ENCODE results near the gene EIF3L. TPM values are rescaled to one million over a fixed set of nuclear protein-coding genes. Genes with fewer than 3 reads are reported as not detected.
A peak's percentile ranks its signal among the peaks of the same experiment; 100 is the strongest.

EIF3L gene
- total and polyA plus RNA-seq, 5 donors from 2014 or later, result 267 to 390 (median 328) TPM

- no peak overlapping the region for H3K27ac Mint-ChIP-seq
- peaks cover 35% of the 10 kb centered on the region for H3K27me3 Mint-ChIP-seq
Observed at GRCh38 chr22:37811867-37812266, 37.4 kb upstream of the EIF3L start.

GRCh38 chr22:37812869-37813678 lies 36.1 kb upstream of the EIF3L start:
- Mint-ChIP-seq H3K4me1 (peaks cover 0 to 14% (median 6%) of the 10 kb centered on the region in 4 donors), H3K36me3 (no peaks in the 10 kb centered on the region), H3K4me3 (no peak overlapping the region), H3K27me3 (peaks cover 28% of the 10 kb centered on the region), H3K9me3 (no peaks in the 10 kb centered on the region), H3K27ac (no peak overlapping the region)
- no peak overlapping the region for H3K4me3 ChIP-seq (ENCODE audit: low read depth, low read length)
- no peak overlapping the region for H3K27ac ChIP-seq (ENCODE audit: insufficient read depth, low read length, poor library complexity, severe bottlenecking)
- peaks cover 10% of the 10 kb centered on the region for H3K27me3 ChIP-seq (ENCODE audit: control insufficient read depth, insufficient read depth, low read length)
- ATAC-seq (ENCODE audit: low read depth in 2 of 2) (no peak), DNase-seq (no peak)
- H3K9me3 ChIP-seq (ENCODE audit: control insufficient read depth in 2 of 2, low read length in 2 of 2), result no peaks in the 10 kb centered on the region
- peaks cover 16% of the 10 kb centered on the region for H3K4me1 ChIP-seq (ENCODE audit: control insufficient read depth, insufficient read depth, low read length, poor library complexity, severe bottlenecking)
- H3K36me3 ChIP-seq (ENCODE audit: control insufficient read depth, insufficient read depth, low read length), result no peaks in the 10 kb centered on the region

More at GRCh38 chr22:37811867-37812266, 37.4 kb upstream of the EIF3L start:
- H3K27me3 ChIP-seq (ENCODE audit: control insufficient read depth, insufficient read depth, low read length), result peaks cover 10% of the 10 kb centered on the region
- Mint-ChIP-seq H3K4me3 (no peak overlapping the region), H3K9me3 (peaks cover 0 to 2% (median 0%) of the 10 kb centered on the region in 7 donors), H3K4me1 (peaks cover 3 to 15% (median 7%) of the 10 kb centered on the region in 4 donors), H3K36me3 (no peaks in the 10 kb centered on the region)
- H3K27ac ChIP-seq (ENCODE audit: insufficient read depth, low read length, poor library complexity, severe bottlenecking), result no peak overlapping the region
- DNase-seq (no peak), ATAC-seq (ENCODE audit: low read depth in 2 of 2) (no peak)
- peaks cover 20% of the 10 kb centered on the region for H3K4me1 ChIP-seq (ENCODE audit: control insufficient read depth, insufficient read depth, low read length, poor library complexity, severe bottlenecking)
- H3K9me3 ChIP-seq (ENCODE audit: control insufficient read depth in 2 of 2, low read length in 2 of 2), result no peaks in the 10 kb centered on the region
- H3K4me3 ChIP-seq (ENCODE audit: low read depth, low read length), result no peak overlapping the region
- H3K36me3 ChIP-seq (ENCODE audit: control insufficient read depth, insufficient read depth, low read length), result no peaks in the 10 kb centered on the region

GRCh38 chr22:37815593-37815992 lies 33.6 kb upstream of the EIF3L start:
- Mint-ChIP-seq H3K27me3 (peaks cover 26% of the 10 kb centered on the region), H3K27ac (no peak overlapping the region), H3K36me3 (no peaks in the 10 kb centered on the region), H3K9me3 (no peaks in the 10 kb centered on the region), H3K4me3 (no peak overlapping the region), H3K4me1 (peaks cover 0 to 17% (median 9%) of the 10 kb centered on the region in 4 donors)
- Histone ChIP-seq H3K36me3 (ENCODE audit: control insufficient read depth, insufficient read depth, low read length) (no peaks in the 10 kb centered on the region), H3K27ac (ENCODE audit: insufficient read depth, low read length, poor library complexity, severe bottlenecking) (no peak overlapping the region), H3K9me3 (ENCODE audit: control insufficient read depth in 2 of 2, low read length in 2 of 2) (no peaks in the 10 kb centered on the region), H3K4me3 (ENCODE audit: low read depth, low read length) (no peak overlapping the region), H3K27me3 (ENCODE audit: control insufficient read depth, insufficient read depth, low read length) (no peaks in the 10 kb centered on the region), H3K4me1 (ENCODE audit: control insufficient read depth, insufficient read depth, low read length, poor library complexity, severe bottlenecking) (peaks cover 19% of the 10 kb centered on the region)
- ATAC-seq (ENCODE audit: low read depth in 2 of 2) (no peak), DNase-seq (no peak)

GRCh38 chr22:37816543-37817180 lies 32.6 kb upstream of the EIF3L start:
- Mint-ChIP-seq H3K9me3 (no peaks in the 10 kb centered on the region), H3K4me1 (peaks cover 0 to 19% (median 9%) of the 10 kb centered on the region in 4 donors), H3K27me3 (peaks cover 26% of the 10 kb centered on the region), H3K4me3 (no peak overlapping the region), H3K36me3 (no peaks in the 10 kb centered on the region), H3K27ac (no peak overlapping the region)
- Histone ChIP-seq H3K4me1 (ENCODE audit: control insufficient read depth, insufficient read depth, low read length, poor library complexity, severe bottlenecking) (peaks cover 19% of the 10 kb centered on the region), H3K36me3 (ENCODE audit: control insufficient read depth, insufficient read depth, low read length) (no peaks in the 10 kb centered on the region), H3K27ac (ENCODE audit: insufficient read depth, low read length, poor library complexity, severe bottlenecking) (no peak overlapping the region), H3K4me3 (ENCODE audit: low read depth, low read length) (no peak overlapping the region), H3K27me3 (ENCODE audit: control insufficient read depth, insufficient read depth, low read length) (no peaks in the 10 kb centered on the region), H3K9me3 (ENCODE audit: control insufficient read depth in 2 of 2, low read length in 2 of 2) (no peaks in the 10 kb centered on the region)
- ATAC-seq (ENCODE audit: low read depth in 2 of 2), result no peak
- no peak for DNase-seq

- H3K27ac Mint-ChIP-seq, result no peak overlapping the region
- DNase-seq, result peak; percentile 68 to 74 (median 70)
- no peaks in the 10 kb centered on the region for H3K36me3 Mint-ChIP-seq
- Histone ChIP-seq H3K4me3 (ENCODE audit: low read depth, low read length) (no peak overlapping the region), H3K36me3 (ENCODE audit: control insufficient read depth, insufficient read depth, low read length) (no peaks in the 10 kb centered on the region), H3K4me1 (ENCODE audit: control insufficient read depth, insufficient read depth, low read length, poor library complexity, severe bottlenecking) (peaks cover 19% of the 10 kb centered on the region), H3K27ac (ENCODE audit: insufficient read depth, low read length, poor library complexity, severe bottlenecking) (no peak overlapping the region), H3K27me3 (ENCODE audit: control insufficient read depth, insufficient read depth, low read length) (no peaks in the 10 kb centered on the region), H3K9me3 (ENCODE audit: control insufficient read depth in 2 of 2, low read length in 2 of 2) (no peaks in the 10 kb centered on the region)
- peaks cover 0 to 24% (median 9%) of the 10 kb centered on the region in 4 donors for H3K4me1 Mint-ChIP-seq
- H3K9me3 Mint-ChIP-seq, result no peaks in the 10 kb centered on the region
- peaks cover 29% of the 10 kb centered on the region for H3K27me3 Mint-ChIP-seq
- H3K4me3 Mint-ChIP-seq, result peak overlapping the region in 2 of 4 donors; percentile 19 to 38
- ATAC-seq (ENCODE audit: low read depth in 2 of 2), result peak; percentile 72 to 74
Observed at GRCh38 chr22:37817705-37818408, 31.4 kb upstream of the EIF3L start.

- Histone ChIP-seq H3K4me1 (ENCODE audit: control insufficient read depth, insufficient read depth, low read length, poor library complexity, severe bottlenecking) (peaks cover 19% of the 10 kb centered on the region), H3K27me3 (ENCODE audit: control insufficient read depth, insufficient read depth, low read length) (no peaks in the 10 kb centered on the region), H3K9me3 (ENCODE audit: control insufficient read depth in 2 of 2, low read length in 2 of 2) (no peaks in the 10 kb centered on the region), H3K36me3 (ENCODE audit: control insufficient read depth, insufficient read depth, low read length) (no peaks in the 10 kb centered on the region), H3K4me3 (ENCODE audit: low read depth, low read length) (no peak overlapping the region), H3K27ac (ENCODE audit: insufficient read depth, low read length, poor library complexity, severe bottlenecking) (no peak overlapping the region)
- Mint-ChIP-seq H3K9me3 (no peaks in the 10 kb centered on the region), H3K4me3 (peak overlapping the region; percentile 43 to 65 (median 54)), H3K36me3 (no peaks in the 10 kb centered on the region), H3K4me1 (peaks cover 0 to 24% (median 9%) of the 10 kb centered on the region in 4 donors), H3K27me3 (peaks cover 30% of the 10 kb centered on the region), H3K27ac (no peak overlapping the region)
- peak; percentile 51 to 78 (median 66) for DNase-seq
- ATAC-seq (ENCODE audit: low read depth in 2 of 2), result peak; percentile 70 to 75
Observed at GRCh38 chr22:37818409-37819104, 30.7 kb upstream of the EIF3L start.

- DNase-seq (no peak), ATAC-seq (ENCODE audit: low read depth in 2 of 2) (no peak)
- no peaks in the 10 kb centered on the region for H3K27me3 ChIP-seq (ENCODE audit: control insufficient read depth, insufficient read depth, low read length)
- Mint-ChIP-seq H3K27me3 (peaks cover 30% of the 10 kb centered on the region), H3K9me3 (no peaks in the 10 kb centered on the region), H3K36me3 (no peaks in the 10 kb centered on the region), H3K4me1 (peaks cover 0 to 24% (median 9%) of the 10 kb centered on the region in 4 donors), H3K27ac (no peak overlapping the region), H3K4me3 (peak overlapping the region; percentile 46 to 65 (median 63))
- no peaks in the 10 kb centered on the region for H3K36me3 ChIP-seq (ENCODE audit: control insufficient read depth, insufficient read depth, low read length)
- H3K9me3 ChIP-seq (ENCODE audit: control insufficient read depth in 2 of 2, low read length in 2 of 2), result no peaks in the 10 kb centered on the region
- no peak overlapping the region for H3K27ac ChIP-seq (ENCODE audit: insufficient read depth, low read length, poor library complexity, severe bottlenecking)
- H3K4me3 ChIP-seq (ENCODE audit: low read depth, low read length), result no peak overlapping the region
- peaks cover 19% of the 10 kb centered on the region for H3K4me1 ChIP-seq (ENCODE audit: control insufficient read depth, insufficient read depth, low read length, poor library complexity, severe bottlenecking)
Observed at GRCh38 chr22:37819105-37819433, 30.1 kb upstream of the EIF3L start.
